Ovary (tissue), 3 donors: Measurements from ENCODE around the gene GBF1.

Source experiments
- CTCF ChIP-seq, 3 donors: fragments of 450-650 bp in 2 of 3; fragments of 200-600 bp in 1 of 3; IDR thresholded peaks; one replicate each; pipeline versions ENCODE4 v1.5.1 to v1.8.0; 2016 to 2022; ENCODE audit warnings: antibody characterized with exemption in 3 of 3, mild to moderate bottlenecking in 1 of 3
- POLR2A ChIP-seq: fragments of 450-650 bp; IDR thresholded peaks from one replicate; pipeline ENCODE4 v1.6.1; 2017; ENCODE audit warnings: antibody characterized with exemption, mild to moderate bottlenecking, moderate library complexity
- donor health status: DM: no; HTN: no; CAD: no.

DNA sequence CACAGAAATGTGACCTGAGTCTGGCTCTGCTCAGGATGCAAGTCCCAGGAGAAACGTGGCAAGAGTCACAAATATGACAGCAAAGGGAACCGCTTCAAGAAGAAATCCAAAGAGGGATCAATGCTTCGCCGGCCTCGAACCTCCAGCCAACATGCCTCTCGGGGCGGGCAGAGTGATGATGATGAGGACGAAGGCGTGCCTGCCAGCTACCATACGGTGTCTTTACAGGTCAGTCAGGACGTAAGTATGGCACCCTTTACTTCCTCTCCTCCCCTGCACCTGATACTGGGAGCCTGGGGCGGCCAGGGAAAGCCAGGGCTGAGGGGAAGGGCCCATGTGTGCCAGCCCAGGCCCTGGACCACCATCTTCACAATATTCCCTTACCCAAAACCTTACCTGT is 131.6 kb downstream of the GBF1 start:
- TF ChIP-seq CTCF (IDR thresholded peaks at IDR 0.05) (no peak), POLR2A (no peak)
